Stimulated activated CD4-positive, alpha-beta T cell treated with anti-CD3 and anti-CD28 coated beads, Interleukin-12 subunit alpha, Interleukin-12 subunit beta, amount 100 ng/mL, for 4 hours (primary cell): ENCODE measurements around the gene NCOR2.

Source experiments
- DNase-seq: peaks from one replicate; pipeline ENCODE4 v3.0.0-alpha.2; 2020

NCOR2 gene

GRCh38 chr12:124573839-124574786 lies 6.7 kb upstream of the NCOR2 start:
- no peak for DNase-seq

GRCh38 chr12:124571556-124571955 lies 4.1 kb upstream of the NCOR2 start:
- no peak for DNase-seq

- no peak for DNase-seq
Measured at GRCh38 chr12:124570810-124571209, 3.4 kb upstream of the NCOR2 start.

- no peak for DNase-seq
Measured at GRCh38 chr12:124569375-124570148, 2.1 kb upstream of the NCOR2 start.

- DNase-seq: no peak
Measured at GRCh38 chr12:124568431-124569374, 1.3 kb upstream of the NCOR2 start.

- DNase-seq: peak; percentile 76
Measured at GRCh38 chr12:124567673-124568373, 411 bp upstream of the NCOR2 start.

- peak; percentile 63 for DNase-seq
Measured at GRCh38 chr12:124566161-124566996, 1.0 kb downstream of the NCOR2 start.

- DNase-seq: no peak
Measured at GRCh38 chr12:124565656-124566160, 1.7 kb downstream of the NCOR2 start.

- no peak for DNase-seq
Measured at GRCh38 chr12:124564971-124565491, 2.4 kb downstream of the NCOR2 start.

- no peak for DNase-seq
Measured at GRCh38 chr12:124564232-124564958, 3.0 kb downstream of the NCOR2 start.

- DNase-seq: no peak
Measured at GRCh38 chr12:124563809-124564208, 3.6 kb downstream of the NCOR2 start.

- DNase-seq: no peak
Measured at GRCh38 chr12:124563401-124563800, 4.0 kb downstream of the NCOR2 start.

GRCh38 chr12:124562796-124563181 lies 4.6 kb downstream of the NCOR2 start:
- no peak for DNase-seq

- no peak for DNase-seq
Measured at GRCh38 chr12:124562018-124562795, 5.2 kb downstream of the NCOR2 start.

- DNase-seq: no peak
Measured at GRCh38 chr12:124561231-124561630, 6.2 kb downstream of the NCOR2 start.

- DNase-seq: no peak
Measured at GRCh38 chr12:124560146-124560890, 7.1 kb downstream of the NCOR2 start.

- DNase-seq: no peak
Measured at GRCh38 chr12:124559182-124560017, 8.0 kb downstream of the NCOR2 start.
